ENCODE data around the gene MGA.

MGA gene

DNA sequence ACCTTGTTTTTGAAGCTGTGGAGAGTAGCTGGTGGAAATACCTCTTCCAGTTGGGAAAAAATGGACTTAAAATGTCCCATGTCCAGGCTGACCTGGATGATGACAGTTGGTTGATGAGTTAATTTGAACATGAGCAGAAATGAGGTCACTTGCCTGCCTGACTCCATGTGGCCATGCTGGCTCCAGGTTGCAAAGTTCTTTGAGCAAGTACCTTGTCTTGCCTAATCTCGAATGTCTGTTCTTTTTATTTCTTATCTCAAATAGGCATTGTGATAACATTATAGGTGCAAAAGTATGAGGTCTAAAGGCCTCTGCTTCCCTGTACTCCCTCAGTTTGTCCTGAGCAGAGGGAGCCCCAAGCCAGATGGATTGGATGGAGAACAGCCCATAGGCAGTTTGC lies 123.1 kb downstream of the MGA start:
- Histone ChIP-seq H3K27me3 (ENCODE audit: insufficient read depth, poor library complexity, severe bottlenecking) (no peaks in the 10 kb centered on the region), H3K4me3 (replicated peaks; ENCODE audit: insufficient read depth, low read length) (no peak overlapping the region), H3K27ac (replicated peaks) (no peak overlapping the region)
- no peak for TF ChIP-seq SPI1 (IDR thresholded peaks at IDR 0.05; ENCODE audit: borderline replicate concordance, low read depth)
- no peak for TF ChIP-seq POLR2AphosphoS5 (IDR thresholded peaks at IDR 0.05; ENCODE audit: low read depth)
- TF ChIP-seq, protein P1, sequence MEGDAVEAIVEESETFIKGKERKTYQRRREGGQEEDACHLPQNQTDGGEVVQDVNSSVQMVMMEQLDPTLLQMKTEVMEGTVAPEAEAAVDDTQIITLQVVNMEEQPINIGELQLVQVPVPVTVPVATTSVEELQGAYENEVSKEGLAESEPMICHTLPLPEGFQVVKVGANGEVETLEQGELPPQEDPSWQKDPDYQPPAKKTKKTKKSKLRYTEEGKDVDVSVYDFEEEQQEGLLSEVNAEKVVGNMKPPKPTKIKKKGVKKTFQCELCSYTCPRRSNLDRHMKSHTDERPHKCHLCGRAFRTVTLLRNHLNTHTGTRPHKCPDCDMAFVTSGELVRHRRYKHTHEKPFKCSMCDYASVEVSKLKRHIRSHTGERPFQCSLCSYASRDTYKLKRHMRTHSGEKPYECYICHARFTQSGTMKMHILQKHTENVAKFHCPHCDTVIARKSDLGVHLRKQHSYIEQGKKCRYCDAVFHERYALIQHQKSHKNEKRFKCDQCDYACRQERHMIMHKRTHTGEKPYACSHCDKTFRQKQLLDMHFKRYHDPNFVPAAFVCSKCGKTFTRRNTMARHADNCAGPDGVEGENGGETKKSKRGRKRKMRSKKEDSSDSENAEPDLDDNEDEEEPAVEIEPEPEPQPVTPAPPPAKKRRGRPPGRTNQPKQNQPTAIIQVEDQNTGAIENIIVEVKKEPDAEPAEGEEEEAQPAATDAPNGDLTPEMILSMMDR (IDR thresholded peaks at IDR 0.05; ENCODE audit: insufficient read depth, low read length), result no peak
- TF ChIP-seq, protein P2, sequence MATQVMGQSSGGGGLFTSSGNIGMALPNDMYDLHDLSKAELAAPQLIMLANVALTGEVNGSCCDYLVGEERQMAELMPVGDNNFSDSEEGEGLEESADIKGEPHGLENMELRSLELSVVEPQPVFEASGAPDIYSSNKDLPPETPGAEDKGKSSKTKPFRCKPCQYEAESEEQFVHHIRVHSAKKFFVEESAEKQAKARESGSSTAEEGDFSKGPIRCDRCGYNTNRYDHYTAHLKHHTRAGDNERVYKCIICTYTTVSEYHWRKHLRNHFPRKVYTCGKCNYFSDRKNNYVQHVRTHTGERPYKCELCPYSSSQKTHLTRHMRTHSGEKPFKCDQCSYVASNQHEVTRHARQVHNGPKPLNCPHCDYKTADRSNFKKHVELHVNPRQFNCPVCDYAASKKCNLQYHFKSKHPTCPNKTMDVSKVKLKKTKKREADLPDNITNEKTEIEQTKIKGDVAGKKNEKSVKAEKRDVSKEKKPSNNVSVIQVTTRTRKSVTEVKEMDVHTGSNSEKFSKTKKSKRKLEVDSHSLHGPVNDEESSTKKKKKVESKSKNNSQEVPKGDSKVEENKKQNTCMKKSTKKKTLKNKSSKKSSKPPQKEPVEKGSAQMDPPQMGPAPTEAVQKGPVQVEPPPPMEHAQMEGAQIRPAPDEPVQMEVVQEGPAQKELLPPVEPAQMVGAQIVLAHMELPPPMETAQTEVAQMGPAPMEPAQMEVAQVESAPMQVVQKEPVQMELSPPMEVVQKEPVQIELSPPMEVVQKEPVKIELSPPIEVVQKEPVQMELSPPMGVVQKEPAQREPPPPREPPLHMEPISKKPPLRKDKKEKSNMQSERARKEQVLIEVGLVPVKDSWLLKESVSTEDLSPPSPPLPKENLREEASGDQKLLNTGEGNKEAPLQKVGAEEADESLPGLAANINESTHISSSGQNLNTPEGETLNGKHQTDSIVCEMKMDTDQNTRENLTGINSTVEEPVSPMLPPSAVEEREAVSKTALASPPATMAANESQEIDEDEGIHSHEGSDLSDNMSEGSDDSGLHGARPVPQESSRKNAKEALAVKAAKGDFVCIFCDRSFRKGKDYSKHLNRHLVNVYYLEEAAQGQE (IDR thresholded peaks at IDR 0.05; ENCODE audit: insufficient replicate concordance, low read depth), result no peak
- no peak for TF ChIP-seq GABPA (IDR thresholded peaks at IDR 0.05; ENCODE audit: low read depth)
- no peak for DNase-seq (ENCODE audit: low read depth in 1 of 2, low spot score in 1 of 2)

DNA sequence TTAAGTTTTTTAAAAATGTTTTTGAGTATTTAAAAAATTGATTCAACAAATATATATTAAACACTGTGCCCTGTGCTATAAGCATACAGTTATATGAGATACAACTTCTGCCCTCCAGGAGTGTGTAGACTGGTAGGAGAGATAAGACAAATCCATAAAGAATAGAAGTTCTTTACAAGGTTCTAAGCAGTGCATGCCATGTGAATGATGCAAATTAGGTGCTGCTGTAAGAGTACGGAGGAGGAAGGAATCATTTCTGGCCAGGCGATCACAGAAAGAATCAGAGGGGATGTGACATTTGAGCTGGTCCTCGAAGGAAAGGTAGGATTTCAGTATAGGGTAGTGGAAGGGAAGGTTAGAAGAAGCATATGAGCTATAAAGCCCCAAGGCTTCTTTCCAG lies 128.1 kb downstream of the MGA start:
- Histone ChIP-seq H3K27me3 (ENCODE audit: insufficient read depth, poor library complexity, severe bottlenecking) (no peaks in the 10 kb centered on the region), H3K4me3 (replicated peaks; ENCODE audit: insufficient read depth, low read length) (no peak overlapping the region), H3K27ac (replicated peaks) (no peak overlapping the region)
- TF ChIP-seq GABPA (IDR thresholded peaks at IDR 0.05; ENCODE audit: low read depth) (no peak), POLR2AphosphoS5 (IDR thresholded peaks at IDR 0.05; ENCODE audit: low read depth) (no peak)
- no peak for DNase-seq (ENCODE audit: low read depth in 1 of 2, low spot score in 1 of 2)

DNA sequence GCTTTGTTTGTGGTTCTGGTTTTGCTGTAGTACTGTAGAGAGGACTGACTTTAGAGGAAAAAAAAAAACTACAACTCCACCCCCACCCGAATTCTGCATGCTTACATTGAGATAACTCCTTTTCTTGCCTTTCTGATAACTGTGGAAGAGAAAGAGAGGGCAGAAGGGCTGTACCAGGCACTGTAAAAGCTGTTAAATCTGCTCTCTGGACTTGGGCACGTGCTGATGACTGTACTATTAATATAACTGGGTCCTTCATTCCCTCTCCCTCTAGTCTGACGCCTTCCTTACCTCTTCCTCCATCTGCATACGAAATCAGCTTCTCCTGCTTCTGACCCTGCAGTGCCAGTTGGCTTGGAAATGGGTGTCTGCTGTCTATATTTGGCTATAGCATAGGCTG lies 129.0 kb downstream of the MGA start:
- Histone ChIP-seq H3K4me3 (replicated peaks; ENCODE audit: insufficient read depth, low read length) (no peak overlapping the region), H3K27me3 (ENCODE audit: insufficient read depth, poor library complexity, severe bottlenecking) (no peaks in the 10 kb centered on the region), H3K27ac (replicated peaks) (no peak overlapping the region)
- DNase-seq (ENCODE audit: low read depth in 1 of 2, low spot score in 1 of 2), result no peak
- TF ChIP-seq POLR2AphosphoS5 (IDR thresholded peaks at IDR 0.05; ENCODE audit: low read depth), result no peak

DNA sequence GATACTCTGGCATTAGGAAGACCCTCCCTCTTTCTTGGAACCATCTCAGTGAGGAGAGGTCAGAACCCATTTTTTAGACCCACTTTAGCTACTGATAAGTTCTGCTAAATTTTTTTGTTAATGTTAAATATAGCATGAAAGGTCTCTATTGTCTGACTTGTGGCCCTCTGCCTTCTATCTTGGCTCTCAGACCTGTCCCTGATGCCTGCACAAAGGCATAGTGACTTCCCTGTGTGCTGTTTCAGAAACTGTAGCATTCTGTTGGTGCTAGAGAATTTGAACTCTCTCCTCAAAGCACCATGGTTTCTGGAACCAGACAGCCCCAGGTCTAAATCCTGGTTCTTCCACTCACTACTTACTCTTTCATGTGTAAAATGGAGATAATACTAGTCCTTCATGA lies 129.5 kb downstream of the MGA start:
- H3K27me3 ChIP-seq (ENCODE audit: insufficient read depth, poor library complexity, severe bottlenecking), result no peaks in the 10 kb centered on the region
- TF ChIP-seq, protein P1 (IDR thresholded peaks at IDR 0.05; ENCODE audit: insufficient read depth, low read length), result no peak
- TF ChIP-seq POLR2AphosphoS5 (IDR thresholded peaks at IDR 0.05; ENCODE audit: low read depth) (no peak), SPI1 (IDR thresholded peaks at IDR 0.05; ENCODE audit: borderline replicate concordance, low read depth) (no peak), GABPA (IDR thresholded peaks at IDR 0.05; ENCODE audit: low read depth) (no peak)
- TF ChIP-seq, protein P2 (IDR thresholded peaks at IDR 0.05; ENCODE audit: insufficient replicate concordance, low read depth), result no peak
- H3K27ac ChIP-seq (replicated peaks), result no peak overlapping the region
- H3K4me3 ChIP-seq (replicated peaks; ENCODE audit: insufficient read depth, low read length), result no peak overlapping the region
- no peak for DNase-seq (ENCODE audit: low read depth in 1 of 2, low spot score in 1 of 2)

DNA sequence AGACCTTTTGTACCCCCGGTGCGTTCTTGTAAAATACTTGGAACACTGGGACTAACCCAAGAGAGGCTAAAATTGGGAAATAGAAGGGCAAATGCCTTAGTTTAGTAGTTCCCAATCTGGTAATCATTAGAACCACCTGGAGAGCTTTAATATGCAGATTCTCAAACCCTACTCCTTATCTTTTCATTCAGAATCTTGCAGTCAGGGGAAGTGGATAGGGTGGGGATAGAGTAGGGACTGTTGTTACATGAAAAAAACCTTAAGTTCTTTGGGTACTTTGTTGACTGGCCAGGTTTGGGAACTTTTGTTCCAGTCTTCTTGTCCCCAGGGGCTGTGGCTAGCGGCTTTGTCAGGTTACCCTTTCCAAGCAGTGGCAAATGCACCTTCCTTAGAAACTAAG lies 130.0 kb downstream of the MGA start:
- TF ChIP-seq GABPA (IDR thresholded peaks at IDR 0.05; ENCODE audit: low read depth), result no peak
- TF ChIP-seq SPI1 (IDR thresholded peaks at IDR 0.05; ENCODE audit: borderline replicate concordance, low read depth), result no peak
- TF ChIP-seq, protein P1 (IDR thresholded peaks at IDR 0.05; ENCODE audit: insufficient read depth, low read length), result no peak
- TF ChIP-seq, protein P2 (IDR thresholded peaks at IDR 0.05; ENCODE audit: insufficient replicate concordance, low read depth), result no peak
- no peak for TF ChIP-seq POLR2AphosphoS5 (IDR thresholded peaks at IDR 0.05; ENCODE audit: low read depth)
- no peak for DNase-seq (ENCODE audit: low read depth in 1 of 2, low spot score in 1 of 2)
- Histone ChIP-seq H3K27me3 (ENCODE audit: insufficient read depth, poor library complexity, severe bottlenecking) (no peaks in the 10 kb centered on the region), H3K4me3 (replicated peaks; ENCODE audit: insufficient read depth, low read length) (no peak overlapping the region), H3K27ac (replicated peaks) (no peak overlapping the region)

Data from HL-60 (cell line).